Measurements from ENCODE around the gene BMAL1.
"Not testable (repeated sequence)": the region's sequence is repeated elsewhere in the genome, so short reads cannot be mapped to it uniquely, and the experiment has no call there.

The BMAL1 gene

GRCh38 chr11:13427440-13427839, 149.8 kb downstream of the BMAL1 start:
- Histone ChIP-seq H3K27ac (ENCODE audit: low read depth, low read length) (no peak overlapping the region), H3K4me3 (ENCODE audit: low read depth in 1 of 5, low read length in 5 of 5) (no peak overlapping the region), H3K36me3 (ENCODE audit: control insufficient read depth in 5 of 5, insufficient read depth in 5 of 5, low read length in 5 of 5) (no peaks in the 10 kb centered on the region), H3K9me3 (ENCODE audit: control insufficient read depth in 5 of 5, low read length in 5 of 5) (peaks cover 2 to 11% (median 9%) of the 10 kb centered on the region in 5 donors), H3K9ac (ENCODE audit: low read length in 5 of 5) (no peak overlapping the region), H3K27me3 (ENCODE audit: control insufficient read depth in 5 of 5, insufficient read depth in 4 of 5, low read length in 5 of 5) (no peaks in the 10 kb centered on the region), H3K4me1 (ENCODE audit: control insufficient read depth in 5 of 5, insufficient read depth in 5 of 5, low read length in 5 of 5) (no peaks in the 10 kb centered on the region)

- Histone ChIP-seq H3K4me3 (ENCODE audit: low read depth in 1 of 5, low read length in 5 of 5) (no peak overlapping the region), H3K36me3 (ENCODE audit: control insufficient read depth in 5 of 5, insufficient read depth in 5 of 5, low read length in 5 of 5) (no peaks in the 10 kb centered on the region), H3K27me3 (ENCODE audit: control insufficient read depth in 5 of 5, insufficient read depth in 4 of 5, low read length in 5 of 5) (no peaks in the 10 kb centered on the region), H3K9me3 (ENCODE audit: control insufficient read depth in 5 of 5, low read length in 5 of 5) (peaks cover 2 to 11% (median 9%) of the 10 kb centered on the region in 5 donors), H3K9ac (ENCODE audit: low read length in 5 of 5) (no peak overlapping the region), H3K4me1 (ENCODE audit: control insufficient read depth in 5 of 5, insufficient read depth in 5 of 5, low read length in 5 of 5) (no peaks in the 10 kb centered on the region), H3K27ac (ENCODE audit: low read depth, low read length) (no peak overlapping the region)
Observed at GRCh38 chr11:13429288-13429687, 151.7 kb downstream of the BMAL1 start.

GRCh38 chr11:13429836-13430235, 152.2 kb downstream of the BMAL1 start:
- Histone ChIP-seq H3K4me3 (ENCODE audit: low read depth in 1 of 5, low read length in 5 of 5) (no peak overlapping the region), H3K9me3 (ENCODE audit: control insufficient read depth in 5 of 5, low read length in 5 of 5) (peaks cover 2 to 11% (median 9%) of the 10 kb centered on the region in 5 donors), H3K36me3 (ENCODE audit: control insufficient read depth in 5 of 5, insufficient read depth in 5 of 5, low read length in 5 of 5) (peaks cover 0 to 3% (median 0%) of the 10 kb centered on the region in 5 donors)

GRCh38 chr11:13433437-13433836, 155.8 kb downstream of the BMAL1 start:
- H3K27me3 ChIP-seq (ENCODE audit: control insufficient read depth in 5 of 5, insufficient read depth in 4 of 5, low read length in 5 of 5): no peaks in the 10 kb centered on the region
- H3K36me3 ChIP-seq (ENCODE audit: control insufficient read depth in 5 of 5, insufficient read depth in 5 of 5, low read length in 5 of 5): peaks cover 0 to 3% (median 0%) of the 10 kb centered on the region in 5 donors
- no peak overlapping the region for H3K27ac ChIP-seq (ENCODE audit: low read depth, low read length)
- H3K9me3 ChIP-seq (ENCODE audit: control insufficient read depth in 5 of 5, low read length in 5 of 5): peaks cover 0 to 4% (median 3%) of the 10 kb centered on the region in 5 donors
- no peak overlapping the region for H3K9ac ChIP-seq (ENCODE audit: low read length in 5 of 5)
- H3K4me1 ChIP-seq (ENCODE audit: control insufficient read depth in 5 of 5, insufficient read depth in 5 of 5, low read length in 5 of 5): no peaks in the 10 kb centered on the region
- no peak overlapping the region for H3K4me3 ChIP-seq (ENCODE audit: low read depth in 1 of 5, low read length in 5 of 5)

More at GRCh38 chr11:13429836-13430235, 152.2 kb downstream of the BMAL1 start:
- Histone ChIP-seq H3K27ac (ENCODE audit: low read depth, low read length) (no peak overlapping the region), H3K4me1 (ENCODE audit: control insufficient read depth in 5 of 5, insufficient read depth in 5 of 5, low read length in 5 of 5) (no peaks in the 10 kb centered on the region), H3K9ac (ENCODE audit: low read length in 5 of 5) (no peak overlapping the region), H3K27me3 (ENCODE audit: control insufficient read depth in 5 of 5, insufficient read depth in 4 of 5, low read length in 5 of 5) (no peaks in the 10 kb centered on the region)

- no peaks in the 10 kb centered on the region for H3K9me3 ChIP-seq (ENCODE audit: control insufficient read depth in 5 of 5, low read length in 5 of 5)
- peaks cover 0 to 3% (median 0%) of the 10 kb centered on the region in 5 donors for H3K36me3 ChIP-seq (ENCODE audit: control insufficient read depth in 5 of 5, insufficient read depth in 5 of 5, low read length in 5 of 5)
- H3K4me3 ChIP-seq (ENCODE audit: low read depth in 1 of 5, low read length in 5 of 5): no peak overlapping the region
- H3K9ac ChIP-seq (ENCODE audit: low read length in 5 of 5): no peak overlapping the region
- no peaks in the 10 kb centered on the region for H3K4me1 ChIP-seq (ENCODE audit: control insufficient read depth in 5 of 5, insufficient read depth in 5 of 5, low read length in 5 of 5)
- no peaks in the 10 kb centered on the region for H3K27me3 ChIP-seq (ENCODE audit: control insufficient read depth in 5 of 5, insufficient read depth in 4 of 5, low read length in 5 of 5)
- H3K27ac ChIP-seq (ENCODE audit: low read depth, low read length): no peak overlapping the region
Observed at GRCh38 chr11:13434247-13435205, 156.9 kb downstream of the BMAL1 start.

- peaks cover 4 to 11% (median 8%) of the 10 kb centered on the region in 5 donors for H3K4me1 ChIP-seq (ENCODE audit: control insufficient read depth in 5 of 5, insufficient read depth in 5 of 5, low read length in 5 of 5)
- H3K9me3 ChIP-seq (ENCODE audit: control insufficient read depth in 5 of 5, low read length in 5 of 5); H3K27ac ChIP-seq (ENCODE audit: low read depth, low read length); H3K9ac ChIP-seq (ENCODE audit: low read length in 5 of 5); H3K36me3 ChIP-seq (ENCODE audit: control insufficient read depth in 5 of 5, insufficient read depth in 5 of 5, low read length in 5 of 5); H3K4me3 ChIP-seq (ENCODE audit: low read depth in 1 of 5, low read length in 5 of 5); H3K27me3 ChIP-seq (ENCODE audit: control insufficient read depth in 5 of 5, insufficient read depth in 4 of 5, low read length in 5 of 5): not testable (repeated sequence)
Observed at GRCh38 chr11:13436836-13437235, 159.2 kb downstream of the BMAL1 start.
